ENCODE measurements around the gene BIRC7.

DNA sequence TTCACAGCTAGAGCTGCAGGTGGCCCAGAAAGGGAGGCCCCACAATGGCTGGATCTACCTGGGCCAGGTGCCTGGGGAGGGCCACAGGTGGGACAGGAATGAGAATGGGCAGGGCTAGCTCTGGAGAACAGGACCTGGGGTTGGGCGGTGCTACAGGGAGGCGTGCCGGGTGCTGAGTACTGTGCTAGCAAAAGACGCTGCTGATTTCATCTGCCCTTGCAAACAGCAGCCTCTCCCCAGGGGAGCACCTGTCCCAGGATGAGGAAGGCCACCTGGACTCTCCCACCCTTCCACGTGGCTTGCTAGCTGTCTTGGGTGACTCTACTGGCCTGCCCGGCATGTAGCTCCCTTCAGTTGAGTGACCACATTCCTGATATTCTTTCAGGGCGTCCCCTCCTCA is 13.2 kb upstream of the BIRC7 start:
- TF ChIP-seq CTCF (IDR thresholded peaks at IDR 0.05) (no peak), CREB1 (CRISPR knock-in tag; IDR thresholded peaks at IDR 0.05) (no peak), USF1 (CRISPR knock-in tag; IDR thresholded peaks at IDR 0.05) (no peak), E2F4 (CRISPR knock-in tag; IDR thresholded peaks at IDR 0.05; ENCODE audit: borderline replicate concordance, low read depth) (no peak)
- TF ChIP-seq, protein P1, sequence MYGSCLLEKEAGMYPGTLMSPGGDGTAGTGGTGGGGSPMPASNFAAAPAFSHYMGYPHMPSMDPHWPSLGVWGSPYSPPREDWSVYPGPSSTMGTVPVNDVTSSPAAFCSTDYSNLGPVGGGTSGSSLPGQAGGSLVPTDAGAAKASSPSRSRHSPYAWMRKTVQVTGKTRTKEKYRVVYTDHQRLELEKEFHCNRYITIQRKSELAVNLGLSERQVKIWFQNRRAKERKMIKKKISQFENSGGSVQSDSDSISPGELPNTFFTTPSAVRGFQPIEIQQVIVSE (CRISPR knock-in tag; IDR thresholded peaks at IDR 0.05; ENCODE audit: borderline replicate concordance) = no peak
- TF ChIP-seq, protein P2, sequence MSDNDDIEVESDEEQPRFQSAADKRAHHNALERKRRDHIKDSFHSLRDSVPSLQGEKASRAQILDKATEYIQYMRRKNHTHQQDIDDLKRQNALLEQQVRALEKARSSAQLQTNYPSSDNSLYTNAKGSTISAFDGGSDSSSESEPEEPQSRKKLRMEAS (CRISPR knock-in tag; IDR thresholded peaks at IDR 0.05) = no peak

Data from WTC11 (cell line).